Upper lobe of left lung (tissue), 6 donors: ENCODE measurements around the gene PTPRC. TPM values are rescaled to one million over a fixed set of nuclear protein-coding genes. Genes with fewer than 3 reads are reported as not detected.

ENCODE experiments used
- ATAC-seq, 2 donors: fragments of 200-7000 bp; cut with Tn5 transposase; one replicate each; pipeline ENCODE4 v1.9.1; 2022; ENCODE audit warnings: mild to moderate bottlenecking in 2 of 2, moderate library complexity in 2 of 2; ENCODE audit not compliant: low FRiP score in 2 of 2
- DNase-seq, 2 donors: peaks; one replicate each; pipeline ENCODE4 v3.0.0-alpha.2; 2019 to 2020
- H3K27ac ChIP-seq, 4 donors: fragments of 200-600 bp; sonication (generic); one replicate each; pipeline ENCODE4 v1.5.1; 2016 to 2019
- H3K27me3 ChIP-seq, 4 donors: fragments of 200-600 bp; sonication (generic); one replicate each; pipeline ENCODE4 v1.5.1; 2017 to 2019
- H3K36me3 ChIP-seq, 4 donors: fragments of 200-600 bp; sonication (generic); one replicate each; pipeline ENCODE4 v1.5.1; 2016 to 2019
- H3K4me1 ChIP-seq, 4 donors: fragments of 200-600 bp; sonication (generic); one replicate each; pipeline ENCODE4 v1.5.1; 2018 to 2019
- H3K4me3 ChIP-seq, 4 donors: fragments of 200-600 bp; sonication (generic); one replicate each; pipeline ENCODE4 v1.5.1; 2017 to 2019; ENCODE audit warnings: mild to moderate bottlenecking in 2 of 4, moderate library complexity in 1 of 4
- H3K9me3 ChIP-seq, 4 donors: fragments of 200-600 bp; sonication (generic); one replicate each; pipeline ENCODE4 v1.5.1; 2018 to 2019
- EP300 ChIP-seq, 4 donors: sonication (generic); formaldehyde crosslinking; IDR thresholded peaks; one replicate each; pipeline ENCODE4 v1.5.1; 2017; ENCODE audit warnings: antibody characterized with exemption in 4 of 4, control low read depth in 2 of 4
- POLR2A ChIP-seq, 4 donors: fragments of 450-650 bp; IDR thresholded peaks; one replicate each; pipeline ENCODE4 v1.5.1; 2016 to 2017; ENCODE audit warnings: antibody characterized with exemption in 4 of 4, mild to moderate bottlenecking in 2 of 4
- POLR2AphosphoS5 ChIP-seq, 2 donors: sonication (generic); formaldehyde crosslinking; IDR thresholded peaks; one replicate each; pipeline ENCODE4 v1.5.1; 2017; ENCODE audit warnings: antibody characterized with exemption in 2 of 2
- WGBS, 2 donors: methylation state at CpG; one replicate each; pipeline ENCODE4 v1.1.5; 2017 to 2018; 5-methylcytosine and 5-hydroxymethylcytosine counted together
- total RNA-seq, 6 donors: library from RNA; depleted of rRNA in 4 of 6; stranded (reverse); fragments of >200 nt in 4 of 6; gene quantifications; one replicate each; pipeline versions ENCODE4 v1.1.0 to v1.2.1, GENCODE V29; 2016 to 2021
- TF ChIP-seq, protein P1 (sequence below), 6 experiments: fragments of 450-650 bp in 4 of 6; fragments of 200-600 bp in 2 of 6; sonication (generic) in 2 of 6; IDR thresholded peaks; one replicate each; pipeline ENCODE4 v1.5.1; 2016 to 2019; ENCODE audit warnings: antibody characterized with exemption in 6 of 6
- donor health status: DM: no; HTN: no; CAD: no; lungs with moderate emphysema.
- donor health status: DM: no; HTN: yes; CAD: no; lungs with severe emphysema.

Gene PTPRC
- total RNA-seq, 6 donors from 2014 or later: 70.2 to 171 (median 101) TPM

DNA sequence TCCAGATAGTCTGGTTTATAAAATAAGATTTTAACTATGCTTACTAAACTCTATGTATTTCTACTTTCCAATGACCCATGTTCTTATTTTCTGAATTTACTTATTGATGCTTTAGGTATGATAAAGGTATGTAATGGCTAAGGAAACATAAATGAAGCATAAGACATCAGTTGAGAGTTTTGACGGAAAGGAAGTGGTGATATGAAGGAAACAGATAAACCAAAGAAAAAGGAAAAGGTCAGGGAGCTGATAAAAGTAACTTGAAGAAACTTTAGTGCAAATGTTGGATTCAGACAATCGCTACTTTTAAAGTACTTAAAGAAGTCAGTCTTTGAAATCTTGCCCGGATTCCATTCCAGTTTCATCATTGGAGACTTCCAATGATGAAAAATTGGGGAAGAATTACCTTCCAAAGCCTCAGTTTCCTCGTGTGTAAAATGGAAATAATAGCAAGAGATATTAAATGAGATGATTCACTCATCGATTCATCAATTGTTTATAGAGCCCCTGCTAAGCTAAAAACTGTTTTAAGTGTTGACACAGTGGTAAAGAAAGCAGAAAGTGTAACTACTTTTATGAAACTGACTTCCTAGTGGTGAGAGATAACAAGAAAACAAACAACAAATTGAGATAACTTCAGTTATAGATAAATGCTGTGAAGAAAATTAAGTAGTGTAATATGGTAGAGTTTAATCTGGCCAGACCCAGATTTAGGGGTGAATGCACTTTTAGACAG lies 10.6 kb downstream of the PTPRC start:
- no peak for ATAC-seq
- Histone ChIP-seq H3K4me1 (no peaks in the 10 kb centered on the region), H3K27ac (no peak overlapping the region), H3K36me3 (no peaks in the 10 kb centered on the region), H3K27me3 (no peaks in the 10 kb centered on the region), H3K4me3 (no peak overlapping the region), H3K9me3 (no peaks in the 10 kb centered on the region)
- DNase-seq: no peak
- TF ChIP-seq EP300 (IDR thresholded peaks at IDR 0.05) (no peak), POLR2AphosphoS5 (IDR thresholded peaks at IDR 0.05) (no peak), POLR2A (IDR thresholded peaks at IDR 0.05) (no peak)
- TF ChIP-seq, protein P1, sequence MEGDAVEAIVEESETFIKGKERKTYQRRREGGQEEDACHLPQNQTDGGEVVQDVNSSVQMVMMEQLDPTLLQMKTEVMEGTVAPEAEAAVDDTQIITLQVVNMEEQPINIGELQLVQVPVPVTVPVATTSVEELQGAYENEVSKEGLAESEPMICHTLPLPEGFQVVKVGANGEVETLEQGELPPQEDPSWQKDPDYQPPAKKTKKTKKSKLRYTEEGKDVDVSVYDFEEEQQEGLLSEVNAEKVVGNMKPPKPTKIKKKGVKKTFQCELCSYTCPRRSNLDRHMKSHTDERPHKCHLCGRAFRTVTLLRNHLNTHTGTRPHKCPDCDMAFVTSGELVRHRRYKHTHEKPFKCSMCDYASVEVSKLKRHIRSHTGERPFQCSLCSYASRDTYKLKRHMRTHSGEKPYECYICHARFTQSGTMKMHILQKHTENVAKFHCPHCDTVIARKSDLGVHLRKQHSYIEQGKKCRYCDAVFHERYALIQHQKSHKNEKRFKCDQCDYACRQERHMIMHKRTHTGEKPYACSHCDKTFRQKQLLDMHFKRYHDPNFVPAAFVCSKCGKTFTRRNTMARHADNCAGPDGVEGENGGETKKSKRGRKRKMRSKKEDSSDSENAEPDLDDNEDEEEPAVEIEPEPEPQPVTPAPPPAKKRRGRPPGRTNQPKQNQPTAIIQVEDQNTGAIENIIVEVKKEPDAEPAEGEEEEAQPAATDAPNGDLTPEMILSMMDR (IDR thresholded peaks at IDR 0.05): no peak
- 69 to 74% methylated on average over 5 of the region's 5 CpGs for WGBS, 2 donors

DNA sequence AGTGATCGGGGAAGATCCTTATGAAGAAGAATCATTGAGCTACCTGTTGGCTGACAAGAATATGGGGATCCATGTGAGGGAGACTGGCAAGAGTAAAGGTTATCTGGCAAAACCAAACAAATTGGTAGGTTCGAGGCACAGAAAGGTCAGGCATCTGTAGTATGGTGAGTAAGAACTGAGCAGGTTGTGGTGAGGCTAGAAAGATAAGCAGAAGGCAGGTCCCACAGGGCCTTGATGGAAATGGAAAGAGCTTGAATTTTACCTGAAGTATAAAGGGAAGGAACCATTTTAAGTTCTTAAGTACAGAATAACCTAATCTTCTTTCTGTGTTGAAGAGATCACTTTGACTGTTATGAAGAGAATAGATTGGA lies 11.1 kb downstream of the PTPRC start:
- no peak for TF ChIP-seq POLR2AphosphoS5 (IDR thresholded peaks at IDR 0.05)
- TF ChIP-seq, protein P1 (IDR thresholded peaks at IDR 0.05): no peak
- TF ChIP-seq EP300 (IDR thresholded peaks at IDR 0.05): no peak
- TF ChIP-seq POLR2A (IDR thresholded peaks at IDR 0.05): no peak
- no peak for DNase-seq
- peak overlapping the region in 1 of 4 donors; percentile 14 for H3K27ac ChIP-seq
- no peaks in the 10 kb centered on the region for H3K36me3 ChIP-seq
- H3K9me3 ChIP-seq: no peaks in the 10 kb centered on the region
- no peak overlapping the region for H3K4me3 ChIP-seq
- ATAC-seq: no peak
- no peaks in the 10 kb centered on the region for H3K27me3 ChIP-seq
- H3K4me1 ChIP-seq: no peaks in the 10 kb centered on the region
- 77 to 86% methylated on average over 2 of the region's 2 CpGs for WGBS, 2 donors

DNA sequence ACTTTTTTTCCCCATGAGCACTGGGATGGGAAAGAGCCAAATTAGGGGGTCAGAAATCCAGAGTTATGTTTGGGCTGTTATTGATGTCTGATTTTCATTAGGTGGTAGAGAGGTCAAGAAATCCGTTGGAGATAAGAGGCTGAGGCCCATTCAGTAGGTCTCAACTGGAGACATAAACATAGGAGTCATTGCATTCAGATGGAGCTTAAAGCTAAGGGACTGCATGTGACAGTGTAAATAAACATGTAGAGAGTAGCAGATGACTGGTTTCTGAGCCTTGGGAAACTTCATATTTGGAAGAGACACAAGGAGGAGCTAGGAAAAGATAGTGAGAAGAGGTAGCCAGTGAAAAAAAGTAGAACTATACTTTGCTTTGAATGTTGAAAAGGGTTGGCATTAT lies 11.7 kb downstream of the PTPRC start:
- WGBS, 2 donors: 0 to 65% methylated on average over 1 of the region's 1 CpG
- TF ChIP-seq, protein P1 (IDR thresholded peaks at IDR 0.05): no peak
- TF ChIP-seq EP300 (IDR thresholded peaks at IDR 0.05) (no peak), POLR2AphosphoS5 (IDR thresholded peaks at IDR 0.05) (no peak), POLR2A (IDR thresholded peaks at IDR 0.05) (no peak)
- H3K4me3 ChIP-seq: no peak overlapping the region
- H3K36me3 ChIP-seq: no peaks in the 10 kb centered on the region
- no peaks in the 10 kb centered on the region for H3K9me3 ChIP-seq
- no peak for DNase-seq
- ATAC-seq: no peak
- H3K27ac ChIP-seq: peak overlapping the region in 1 of 4 donors; percentile 14
- no peaks in the 10 kb centered on the region for H3K4me1 ChIP-seq
- no peaks in the 10 kb centered on the region for H3K27me3 ChIP-seq

DNA sequence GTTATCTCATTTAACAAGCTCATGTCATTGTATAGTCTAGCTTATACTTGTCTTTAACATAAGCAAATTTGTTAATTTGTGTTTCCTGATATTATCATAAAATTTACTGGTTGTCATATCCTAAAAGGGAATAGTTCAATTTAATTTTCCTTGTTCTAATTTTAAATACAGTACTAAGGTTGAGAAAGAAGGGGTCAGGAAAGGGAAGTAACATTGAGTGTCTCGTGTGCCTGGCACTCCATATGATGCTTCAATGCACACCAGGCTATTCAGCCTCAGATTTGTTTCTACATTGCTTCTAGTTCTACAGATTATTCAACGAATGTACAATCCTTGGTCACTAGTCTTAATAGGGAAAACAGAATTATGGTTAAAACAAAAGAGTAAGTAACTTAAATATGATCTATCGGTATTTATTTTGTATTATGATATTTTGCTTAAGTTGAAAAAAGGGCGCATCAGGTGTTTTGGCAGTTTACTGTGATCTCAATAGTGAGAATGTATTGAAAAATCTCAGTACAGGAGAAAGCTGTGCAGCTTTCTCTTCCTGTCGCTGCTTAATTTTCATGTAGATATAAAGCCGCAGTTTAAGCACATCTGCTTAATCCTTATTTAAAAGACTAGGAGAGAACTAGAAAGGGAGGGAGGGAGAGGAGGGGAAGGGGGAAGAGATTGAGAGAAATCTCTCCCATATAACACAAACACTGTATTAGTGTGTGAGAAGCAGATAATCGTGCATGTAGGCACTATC lies 13.0 kb downstream of the PTPRC start:
- DNase-seq: peak in 1 of 2 donors; percentile 40
- H3K27ac ChIP-seq: peak overlapping the region in 2 of 4 donors; percentile 30 to 48
- 62% methylated on average over 7 of the region's 7 CpGs for WGBS, 2 donors
- no peaks in the 10 kb centered on the region for H3K27me3 ChIP-seq
- no peaks in the 10 kb centered on the region for H3K4me1 ChIP-seq
- no peaks in the 10 kb centered on the region for H3K36me3 ChIP-seq
- H3K4me3 ChIP-seq: no peak overlapping the region
- TF ChIP-seq EP300 (IDR thresholded peaks at IDR 0.05): no peak
- TF ChIP-seq POLR2A (IDR thresholded peaks at IDR 0.05): no peak
- TF ChIP-seq, protein P1 (IDR thresholded peaks at IDR 0.05): no peak
- no peak for TF ChIP-seq POLR2AphosphoS5 (IDR thresholded peaks at IDR 0.05)
- ATAC-seq: peak in 1 of 2 donors; percentile 68
- no peaks in the 10 kb centered on the region for H3K9me3 ChIP-seq
